Measurements from ENCODE around the gene UBE2V1.
"Not testable (repeated sequence)": the region's sequence is repeated elsewhere in the genome, so short reads cannot be mapped to it uniquely, and the experiment has no call there.

DNA sequence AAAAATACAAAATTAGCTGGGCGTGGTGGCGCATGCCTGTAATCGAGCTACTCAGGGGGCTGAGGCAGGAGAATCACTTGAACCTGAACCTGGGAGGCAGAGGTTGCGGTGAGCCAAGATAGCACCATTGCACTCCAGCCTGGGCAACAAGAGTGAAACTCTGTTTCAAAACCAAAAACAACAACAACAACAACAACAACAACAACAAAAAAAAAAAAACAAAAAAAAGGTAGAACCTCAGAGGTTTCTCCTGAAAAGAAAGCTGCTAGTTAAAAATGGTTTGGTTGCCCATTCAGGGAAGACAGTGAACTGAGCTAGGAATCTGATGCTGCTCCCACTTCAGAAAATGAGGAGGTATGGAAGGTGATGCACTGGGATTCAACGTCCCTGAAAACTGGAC, 6.3 kb downstream of the UBE2V1 start:
- TF ChIP-seq EZH2 (optimal IDR thresholded peaks at IDR 0.05; ENCODE audit: low read depth, low read length); CTCF (IDR thresholded peaks at IDR 0.05; ENCODE audit: low read length); EZH2phosphoT487 (IDR thresholded peaks at IDR 0.05; ENCODE audit: low read length): not testable (repeated sequence)
